Measurements from ENCODE around the gene FOXN3. TPM values are rescaled to one million over a fixed set of nuclear protein-coding genes. Genes with fewer than 3 reads are reported as not detected.

Gene FOXN3
- total RNA-seq, 1 experiment from 2014 or later = 45.8 TPM

DNA sequence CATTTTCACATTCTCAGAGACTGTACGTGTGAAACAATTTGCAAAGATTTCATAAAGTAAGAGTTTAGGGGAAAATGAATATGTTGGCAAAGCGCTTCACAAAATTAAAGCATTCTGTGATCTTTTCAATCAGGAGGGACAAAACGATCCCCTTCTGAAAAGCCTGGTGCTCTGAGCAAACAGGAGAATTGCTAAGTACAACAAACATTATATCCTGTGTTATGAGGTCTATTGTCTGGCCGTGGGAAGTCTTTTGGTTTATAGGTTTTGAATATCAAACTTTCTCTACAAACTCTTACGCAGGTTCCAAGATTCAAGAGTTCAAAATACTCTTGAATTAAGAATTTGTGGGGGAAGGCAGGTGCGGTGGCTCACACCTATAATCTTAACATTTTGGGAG is 7.2 kb upstream of the FOXN3 start:
- Histone ChIP-seq H3K27ac (no peak overlapping the region), H3K36me3 (no peaks in the 10 kb centered on the region), H3K27me3 (no peaks in the 10 kb centered on the region), H3K9me3 (replicated peaks) (no peaks in the 10 kb centered on the region), H3K4me3 (no peak overlapping the region), H3K4me1 (peaks cover 25% of the 10 kb centered on the region)
- DNase-seq = no peak

DNA sequence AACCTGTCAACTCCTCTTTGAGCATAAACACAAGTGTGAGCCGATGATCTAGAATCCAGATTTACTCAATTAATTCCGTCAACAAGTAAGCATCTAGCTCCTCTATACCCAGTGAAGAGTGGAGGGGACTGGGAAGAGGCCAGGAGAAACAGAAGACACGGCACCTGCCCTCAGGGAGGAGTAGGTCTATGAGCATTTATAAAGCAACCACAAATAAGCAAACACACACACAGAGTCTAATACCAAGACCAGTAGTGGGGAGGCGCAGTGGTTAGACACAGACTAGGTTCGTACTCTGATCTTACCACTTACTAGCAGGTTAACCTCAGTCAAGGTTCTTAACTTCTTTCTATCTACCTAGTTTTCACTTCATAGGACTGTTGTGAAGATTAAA is 5.9 kb upstream of the FOXN3 start:
- Histone ChIP-seq H3K9me3 (replicated peaks) (no peaks in the 10 kb centered on the region), H3K4me3 (no peak overlapping the region), H3K27me3 (no peaks in the 10 kb centered on the region), H3K4me1 (peaks cover 17% of the 10 kb centered on the region), H3K27ac (no peak overlapping the region), H3K36me3 (no peaks in the 10 kb centered on the region)
- DNase-seq = no peak

DNA sequence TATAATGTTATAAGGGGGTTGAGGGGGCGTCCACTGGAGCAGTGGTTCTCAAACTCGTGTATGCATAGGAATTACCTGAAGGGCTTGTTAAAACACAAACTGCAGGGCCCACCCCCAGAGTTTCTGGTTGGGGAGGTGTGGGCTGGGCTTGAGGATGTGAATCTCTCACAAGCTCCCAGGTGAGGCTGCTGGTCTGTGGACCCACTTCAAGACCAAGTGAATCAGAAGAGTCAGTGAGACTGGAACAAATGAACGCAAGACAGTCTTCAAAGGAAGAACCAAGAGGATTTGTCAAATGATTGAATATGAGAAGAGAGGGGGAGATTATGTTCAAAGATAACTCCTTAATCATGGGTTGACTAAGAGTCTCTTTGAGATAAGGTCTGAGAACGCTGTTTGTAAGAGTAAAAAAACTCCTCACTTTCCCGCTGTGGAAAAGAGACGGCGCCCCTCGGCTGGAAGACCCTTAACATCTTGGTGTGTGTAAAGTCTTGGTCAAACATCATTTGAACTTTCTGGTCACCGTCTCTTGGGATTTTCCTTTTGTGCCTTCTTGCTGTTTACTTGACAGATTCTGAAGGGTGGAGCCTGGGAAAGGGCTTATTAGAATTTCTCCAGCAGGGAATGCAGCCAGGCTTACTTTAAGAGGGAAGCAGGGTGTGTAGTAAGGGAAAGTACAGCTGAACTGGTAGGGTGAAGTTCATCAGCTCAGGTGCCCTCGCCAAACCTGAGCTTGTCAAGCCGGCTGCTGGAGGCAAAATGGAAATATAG is 5.3 kb upstream of the FOXN3 start:
- Histone ChIP-seq H3K36me3 (no peaks in the 10 kb centered on the region), H3K4me3 (no peak overlapping the region), H3K27ac (no peak overlapping the region), H3K4me1 (peaks cover 12% of the 10 kb centered on the region), H3K27me3 (no peaks in the 10 kb centered on the region), H3K9me3 (replicated peaks) (no peaks in the 10 kb centered on the region)
- no peak for DNase-seq

DNA sequence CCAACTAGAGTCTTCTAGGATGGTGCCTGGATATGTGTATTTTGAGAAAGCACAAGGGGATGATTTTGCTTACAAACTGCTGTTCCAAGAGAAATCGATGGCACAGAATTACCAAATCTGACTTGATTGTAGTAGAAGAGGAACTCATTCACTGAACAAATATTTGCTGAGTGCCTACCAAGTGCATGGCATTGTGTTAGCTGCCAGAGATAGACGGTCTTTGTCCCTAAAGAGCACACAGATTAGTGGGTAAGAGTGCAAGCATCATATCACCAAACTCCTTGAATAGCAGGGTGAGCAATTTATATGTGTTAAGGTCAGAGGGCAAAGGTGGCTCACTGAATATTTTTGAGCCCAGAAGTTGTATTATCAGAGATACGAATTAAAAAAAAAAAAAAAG is 3.5 kb upstream of the FOXN3 start:
- Histone ChIP-seq H3K4me3 (no peak overlapping the region), H3K9me3 (replicated peaks) (no peaks in the 10 kb centered on the region), H3K27ac (no peak overlapping the region), H3K27me3 (no peaks in the 10 kb centered on the region), H3K4me1 (peaks cover under 1% of the 10 kb centered on the region; the same call in 1 of the 2 replicates), H3K36me3 (no peaks in the 10 kb centered on the region)
- no peak for DNase-seq

DNA sequence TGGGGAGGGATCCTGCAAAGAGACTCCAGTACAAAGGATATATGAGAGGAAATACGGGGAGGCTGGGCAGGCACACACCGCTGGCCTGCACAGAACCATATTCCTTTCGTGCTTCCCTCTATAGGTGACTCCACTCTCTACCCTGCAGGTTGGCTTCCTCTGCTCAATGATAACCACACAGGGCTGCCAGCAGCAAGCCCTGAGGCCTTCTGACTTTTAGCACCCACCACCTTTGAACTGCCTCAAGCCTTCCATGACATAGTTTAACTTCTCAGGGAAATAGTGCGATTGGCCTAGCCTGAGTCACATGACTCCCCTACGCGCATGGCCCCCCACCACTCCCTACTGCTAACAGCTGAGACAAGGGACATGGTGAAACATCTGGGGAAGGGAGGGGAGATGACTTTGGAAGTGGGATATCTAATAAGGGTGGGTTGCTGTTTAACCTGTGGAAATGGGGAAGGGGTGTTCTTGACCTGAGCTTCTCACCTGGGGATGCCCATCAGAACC is 3.0 kb upstream of the FOXN3 start:
- H3K4me1 ChIP-seq = no peaks in the 10 kb centered on the region; the same call in 1 of the 2 replicates
- DNase-seq = no peak
- H3K27ac ChIP-seq = no peak overlapping the region
- H3K36me3 ChIP-seq = no peaks in the 10 kb centered on the region
- H3K9me3 ChIP-seq (replicated peaks) = no peaks in the 10 kb centered on the region
- H3K4me3 ChIP-seq = no peak overlapping the region
- no peaks in the 10 kb centered on the region for H3K27me3 ChIP-seq

DNA sequence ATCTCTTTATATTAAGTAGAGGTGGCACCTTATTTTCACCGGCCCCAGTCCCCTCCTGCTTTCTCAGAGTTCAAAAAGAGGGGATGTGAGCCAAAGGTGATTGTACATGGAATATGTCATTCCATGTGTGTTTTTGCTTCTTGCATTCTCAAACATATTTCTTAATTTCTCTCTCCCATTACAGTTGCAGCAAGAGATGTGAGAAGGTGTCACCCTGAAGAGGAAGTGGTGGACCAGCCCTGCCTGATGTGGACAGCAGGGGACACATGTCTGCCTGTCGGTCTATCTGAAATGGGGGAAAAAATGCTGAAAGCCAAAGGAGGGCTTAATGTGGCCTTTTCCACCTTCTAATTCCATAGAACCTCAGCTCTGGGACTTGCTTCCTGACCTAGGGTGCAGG is 1.9 kb upstream of the FOXN3 start:
- Histone ChIP-seq H3K4me1 (no peaks in the 10 kb centered on the region; the same call in 1 of the 2 replicates), H3K9me3 (replicated peaks) (no peaks in the 10 kb centered on the region)
- no peak for DNase-seq

DNA sequence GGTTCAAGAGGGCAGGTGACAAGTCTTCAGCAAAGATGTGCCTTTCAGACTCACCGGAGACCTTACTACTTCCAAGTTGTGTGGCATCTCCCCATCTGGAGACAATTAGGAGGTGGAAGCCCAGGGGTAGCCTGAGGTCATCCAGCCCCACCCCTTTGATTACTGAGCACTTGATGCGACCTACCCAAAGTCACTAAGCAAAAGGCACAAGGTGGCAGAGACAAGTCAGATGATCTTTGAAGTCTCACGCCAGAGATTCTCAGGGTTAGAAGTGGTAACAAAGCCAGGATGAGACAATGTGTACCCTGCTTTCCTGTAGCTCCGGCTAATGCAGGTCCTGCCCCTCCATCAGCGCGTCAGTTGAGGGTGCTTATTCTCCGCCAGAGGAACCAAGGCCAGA is 1.4 kb upstream of the FOXN3 start:
- no peaks in the 10 kb centered on the region for H3K9me3 ChIP-seq (replicated peaks)
- no peaks in the 10 kb centered on the region; the same call in 1 of the 2 replicates for H3K4me1 ChIP-seq
- no peaks in the 10 kb centered on the region for H3K27me3 ChIP-seq
- no peak for DNase-seq
- H3K27ac ChIP-seq = no peak overlapping the region
- no peak overlapping the region for H3K4me3 ChIP-seq
- H3K36me3 ChIP-seq = no peaks in the 10 kb centered on the region

More for the DNA sequence above, 1.9 kb upstream of the FOXN3 start:
- Histone ChIP-seq H3K36me3 (no peaks in the 10 kb centered on the region), H3K27me3 (no peaks in the 10 kb centered on the region), H3K27ac (no peak overlapping the region), H3K4me3 (no peak overlapping the region)

DNA sequence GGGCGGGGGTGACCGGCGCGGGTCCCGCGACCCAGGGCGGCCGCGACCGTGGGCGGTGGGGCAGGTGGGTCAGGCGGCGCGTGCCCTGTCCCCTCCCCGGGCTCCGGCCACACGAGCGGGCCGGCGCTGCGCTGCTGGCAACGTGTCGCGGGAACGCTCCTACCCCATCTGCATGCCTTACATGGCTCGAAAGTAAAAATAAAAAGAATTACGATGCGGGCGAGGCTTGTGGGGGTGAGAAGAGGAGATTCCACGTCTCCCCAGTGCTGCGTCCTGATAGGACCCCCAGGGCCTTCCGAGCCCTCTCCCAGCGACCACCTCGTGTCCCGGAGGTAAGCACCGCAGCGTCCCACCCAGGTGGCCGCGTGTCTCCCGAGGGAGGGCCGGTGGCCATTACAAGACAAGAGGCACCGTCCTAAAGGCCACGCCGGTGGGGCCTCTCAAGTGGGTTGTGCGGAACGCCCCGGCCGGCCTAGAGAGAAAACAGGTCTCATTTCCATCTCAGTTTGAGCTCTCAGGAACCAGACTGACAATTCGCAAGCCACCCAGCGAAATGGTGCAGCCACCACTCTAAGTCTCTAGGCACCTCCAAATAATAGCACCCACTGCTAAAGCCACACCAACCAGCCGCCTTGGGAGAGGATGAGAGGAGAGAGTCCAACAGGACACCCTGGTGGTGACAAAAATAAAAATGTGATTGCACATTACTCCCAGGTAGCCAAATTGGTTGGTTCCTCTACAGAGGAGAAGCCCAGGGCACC is 612 bp upstream of the FOXN3 start:
- Histone ChIP-seq H3K9me3 (replicated peaks) (no peaks in the 10 kb centered on the region), H3K27me3 (no peaks in the 10 kb centered on the region), H3K27ac (peak overlapping the region; percentile 77), H3K4me1 (no peaks in the 10 kb centered on the region; the same call in 1 of the 2 replicates), H3K4me3 (peak overlapping the region; percentile 97), H3K36me3 (no peaks in the 10 kb centered on the region; the same call in 1 of the 2 replicates)
- DNase-seq = peak; percentile 62 to 78

DNA sequence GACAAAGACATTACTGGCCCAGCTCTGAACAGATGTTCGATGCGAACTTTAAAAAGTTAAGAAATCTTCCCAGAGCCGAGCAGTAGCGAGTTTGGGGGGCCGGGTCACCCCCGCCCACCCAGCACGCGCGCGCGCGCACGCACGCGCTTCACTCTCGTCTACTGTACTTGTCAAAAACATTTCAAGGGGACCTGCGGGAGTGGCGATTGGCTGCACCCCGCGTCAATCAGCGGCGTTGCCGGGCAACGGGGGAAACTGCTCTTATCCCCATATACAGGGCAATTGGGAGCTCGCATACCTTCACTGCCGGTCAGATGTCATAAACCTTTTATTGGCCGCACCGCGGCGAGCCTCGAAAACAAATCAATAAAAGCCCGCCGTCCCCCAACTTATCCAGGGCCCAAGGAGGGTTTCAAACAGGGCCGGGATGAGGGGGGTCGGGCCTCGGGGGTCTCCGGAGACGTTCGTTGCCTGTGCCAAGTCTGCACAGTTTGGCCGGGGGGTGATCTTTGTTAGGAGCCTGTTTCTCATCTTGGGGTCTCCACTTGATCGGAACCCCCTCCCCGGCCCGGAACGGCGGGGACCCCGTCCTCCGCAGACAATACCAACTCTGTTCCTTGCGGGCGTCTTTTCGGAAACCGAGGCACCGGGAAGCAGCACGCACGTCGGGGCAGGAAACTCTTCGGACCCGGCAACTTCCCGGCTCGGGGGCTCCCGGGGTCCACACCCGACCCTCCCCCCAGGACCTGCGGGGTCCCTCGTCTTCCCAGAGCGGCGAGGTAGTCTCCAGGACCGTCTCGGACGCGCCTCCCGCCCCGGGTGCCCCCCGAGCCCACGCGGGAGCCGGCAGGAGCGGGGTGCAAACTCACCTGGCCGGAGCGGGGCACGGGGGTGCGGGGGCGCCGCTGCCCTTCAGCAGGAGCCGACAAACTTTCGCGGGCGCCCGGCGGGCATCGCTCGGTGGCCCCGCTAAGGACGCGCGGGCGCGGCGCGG is 734 bp downstream of the FOXN3 start:
- Histone ChIP-seq H3K36me3 (peaks cover 6% of the 10 kb centered on the region), H3K4me1 (no peaks in the 10 kb centered on the region; the same call in 1 of the 2 replicates), H3K27ac (peak overlapping the region; percentile 77), H3K4me3 (peak overlapping the region; percentile 97), H3K9me3 (replicated peaks) (no peaks in the 10 kb centered on the region), H3K27me3 (no peaks in the 10 kb centered on the region)
- peak; percentile 95 to 96 for DNase-seq

DNA sequence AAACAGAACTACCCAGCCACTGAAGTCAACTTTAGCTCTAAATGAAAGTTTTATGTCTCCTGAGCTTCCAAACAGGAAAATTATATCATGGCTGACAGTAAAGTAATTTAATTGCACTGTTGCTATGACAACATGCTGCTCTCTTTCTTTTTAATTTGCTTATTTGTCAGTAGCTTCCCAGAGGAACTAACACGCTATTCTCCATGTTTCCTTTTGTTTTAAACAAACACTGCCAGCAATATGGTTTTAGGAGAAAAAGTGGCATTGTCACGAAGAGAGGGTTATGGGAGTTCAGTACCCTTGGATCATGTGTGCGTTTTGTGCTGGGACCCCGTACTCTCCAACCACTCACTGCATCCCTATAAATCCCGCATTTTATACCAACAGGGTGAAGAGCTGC is 1.9 kb downstream of the FOXN3 start:
- Histone ChIP-seq H3K4me3 (no peak overlapping the region; the same call in 1 of the 2 replicates), H3K4me1 (no peaks in the 10 kb centered on the region; the same call in 1 of the 2 replicates), H3K9me3 (replicated peaks) (no peaks in the 10 kb centered on the region), H3K36me3 (peaks cover 15% of the 10 kb centered on the region), H3K27ac (no peak overlapping the region), H3K27me3 (no peaks in the 10 kb centered on the region)
- DNase-seq = no peak

DNA sequence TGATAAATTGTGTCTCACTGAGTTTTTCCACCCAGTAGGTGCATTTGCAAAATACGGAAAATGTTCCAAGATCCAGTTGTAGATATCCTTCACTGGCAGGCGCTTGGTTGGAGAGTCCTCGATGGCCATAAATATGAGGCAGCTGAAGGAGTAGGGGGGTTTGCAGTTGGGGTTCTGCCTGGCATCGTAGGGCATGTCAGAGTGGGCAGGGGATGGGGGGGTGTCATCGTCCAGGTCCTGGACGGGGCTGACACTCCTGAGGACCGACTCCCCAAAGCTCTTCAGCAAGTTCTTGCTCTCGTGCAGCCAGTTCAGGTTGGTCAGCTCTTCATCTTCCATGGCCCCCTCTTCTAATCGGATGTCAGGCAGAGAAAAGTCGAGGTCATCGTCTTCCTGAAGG is 5.1 kb downstream of the FOXN3 start:
- Histone ChIP-seq H3K9me3 (replicated peaks) (no peaks in the 10 kb centered on the region), H3K4me3 (no peak overlapping the region), H3K27ac (no peak overlapping the region)

DNA sequence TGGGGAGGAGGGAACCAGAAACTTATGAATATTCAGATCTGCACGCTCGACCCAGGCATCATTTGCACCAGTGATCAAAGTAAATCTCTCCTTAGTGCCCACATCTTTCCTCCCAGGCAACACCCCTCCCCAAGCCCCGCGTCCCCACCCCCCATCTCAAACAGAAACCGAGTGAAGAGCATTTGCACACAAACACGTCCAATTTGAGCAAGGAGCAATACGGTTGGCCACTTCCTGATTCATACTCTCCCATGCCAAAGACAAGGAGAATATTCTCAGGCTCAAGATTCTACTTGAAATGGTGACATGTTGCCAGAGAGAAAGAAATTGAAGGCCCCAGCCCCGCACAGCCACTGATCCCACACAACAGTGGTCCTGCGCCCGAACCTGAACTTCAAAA is 7.1 kb downstream of the FOXN3 start:
- Histone ChIP-seq H3K4me3 (no peak overlapping the region), H3K9me3 (replicated peaks) (no peaks in the 10 kb centered on the region), H3K27me3 (no peaks in the 10 kb centered on the region), H3K36me3 (peaks cover 19% of the 10 kb centered on the region), H3K4me1 (0 out of 2 replicates have a peak, but pooled peaks cover 2% of the 10 kb centered on the region), H3K27ac (no peak overlapping the region)
- DNase-seq = no peak

More for the DNA sequence above, 5.1 kb downstream of the FOXN3 start:
- Histone ChIP-seq H3K27me3 (no peaks in the 10 kb centered on the region), H3K36me3 (peaks cover 16% of the 10 kb centered on the region), H3K4me1 (0 out of 2 replicates have a peak, but pooled peaks cover 2% of the 10 kb centered on the region)
- DNase-seq = no peak

DNA sequence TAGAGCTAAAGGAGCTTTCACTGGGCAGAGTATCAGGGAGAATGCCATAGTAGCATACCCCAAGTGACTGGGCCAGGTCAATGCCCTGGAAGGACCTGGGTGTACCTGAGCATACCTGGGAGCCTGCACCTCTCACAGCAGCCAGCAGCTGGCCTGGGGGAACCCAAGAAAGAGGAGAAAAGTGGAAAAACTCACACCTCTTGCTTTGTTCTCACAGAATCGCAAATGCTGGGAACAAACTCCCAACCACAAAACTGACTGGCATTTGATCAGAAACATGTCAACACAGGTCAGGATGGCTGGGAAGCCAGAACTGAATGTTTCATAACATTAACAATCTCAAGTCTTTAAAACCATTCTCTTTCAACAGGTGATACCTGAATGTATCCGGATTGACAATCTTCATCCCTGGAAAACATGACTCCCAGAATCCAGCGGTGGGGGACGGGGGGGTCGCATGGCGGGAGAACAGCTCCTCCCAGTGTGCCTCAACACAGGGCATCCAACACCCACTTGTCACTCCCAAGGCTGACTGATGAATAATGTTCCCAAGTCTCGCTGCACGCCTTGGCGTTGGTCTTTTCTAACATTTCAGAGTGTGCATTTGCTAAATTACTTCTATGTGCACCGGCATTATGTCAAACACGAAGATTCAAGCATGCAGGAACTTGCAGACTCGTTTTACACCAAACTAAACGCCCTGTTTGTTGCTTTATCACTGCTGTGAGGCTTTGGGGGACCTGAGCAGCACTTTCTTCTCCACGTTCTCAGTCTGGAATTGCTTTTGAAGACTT is 7.9 kb downstream of the FOXN3 start:
- Histone ChIP-seq H3K4me1 (0 out of 2 replicates have a peak, but pooled peaks cover 2% of the 10 kb centered on the region), H3K4me3 (no peak overlapping the region), H3K27me3 (no peaks in the 10 kb centered on the region), H3K9me3 (replicated peaks) (no peaks in the 10 kb centered on the region), H3K27ac (no peak overlapping the region), H3K36me3 (peaks cover 22% of the 10 kb centered on the region)
- DNase-seq = no peak

Measured in SJCRH30 (cell line).